Neural cell (in vitro differentiated cells): ENCODE measurements around the gene LTBP1.

Source experiments
- CTCF ChIP-seq: fragments of 450-650 bp; IDR thresholded peaks from 2 replicates; pipeline ENCODE4 v1.5.1; 2014; ENCODE audit warnings: antibody characterized with exemption, mild to moderate bottlenecking, moderate library complexity; ENCODE audit not compliant: poor library complexity, severe bottlenecking
- EP300 ChIP-seq: fragments of 450-650 bp; conservative IDR thresholded peaks from 2 replicates; pipeline ENCODE4 v1.6.1; 2014; ENCODE audit warnings: antibody characterized with exemption, mild to moderate bottlenecking, moderate library complexity; ENCODE audit not compliant: poor library complexity, severe bottlenecking
- EZH2 ChIP-seq: fragments of 200-600, 300-800 bp; shearing (Covaris generic), sonication (generic); IDR thresholded peaks from 2 replicates; pipeline ENCODE4 v1.6.1; 2014; ENCODE audit warnings: antibody characterized with exemption, low read length, borderline replicate concordance, mild to moderate bottlenecking; ENCODE audit not compliant: insufficient read depth, poor library complexity, severe bottlenecking
- POLR2AphosphoS5 ChIP-seq: IDR thresholded peaks from 2 replicates; pipeline ENCODE4 v1.6.1; 2012
- RAD21 ChIP-seq: fragments of 450-650 bp; conservative IDR thresholded peaks from 2 replicates; pipeline ENCODE4 v1.6.1; 2014; ENCODE audit warnings: antibody characterized with exemption, mild to moderate bottlenecking, moderate library complexity
- REST ChIP-seq: IDR thresholded peaks from 2 replicates; pipeline ENCODE4 v1.6.1; 2012; ENCODE audit warnings: borderline replicate concordance

GRCh38 chr2:33158482-33159003 lies 211.8 kb downstream of the LTBP1 start:
- no peak for TF ChIP-seq POLR2AphosphoS5
- TF ChIP-seq RAD21, result no peak
- no peak for TF ChIP-seq CTCF
- TF ChIP-seq EP300, result no peak
- no peak for TF ChIP-seq REST
- no peak for TF ChIP-seq EZH2
